Subcutaneous adipose tissue (tissue), 4 donors: ENCODE data around the gene CNPY3. TPM values are rescaled to one million over a fixed set of nuclear protein-coding genes. Genes with fewer than 3 reads are reported as not detected.

Experiments used
- CTCF ChIP-seq: fragments of 450-650 bp; IDR thresholded peaks from one replicate; pipeline ENCODE4 v1.5.1; 2016; ENCODE audit warnings: low read depth, mild to moderate bottlenecking, control low read depth, antibody characterized with exemption, moderate library complexity
- total RNA-seq, 4 donors: library from RNA; depleted of rRNA; stranded (reverse); fragments of >200 nt; gene quantifications; one replicate each; pipeline ENCODE4 v1.1.0, GENCODE V29; 2016

CNPY3 gene
- total RNA-seq, 4 donors from 2014 or later: 15.0 to 48.3 (median 26.1) TPM

GRCh38 chr6:42915732-42916131 is 13.5 kb upstream of the CNPY3 start, which contains the start of gene PTCRA:
TSS of gene PTCRA (plus strand) at chr6:42916053. CDS start at chr6:42916070, 17 bp downstream.
- no peak for TF ChIP-seq CTCF

GRCh38 chr6:42916288-42916687 is 13.0 kb upstream of the CNPY3 start:
- TF ChIP-seq CTCF: no peak

- no peak for TF ChIP-seq CTCF
Observed at GRCh38 chr6:42921801-42922200, 7.5 kb upstream of the CNPY3 start.

GRCh38 chr6:42923666-42924065 is 5.6 kb upstream of the CNPY3 start:
- TF ChIP-seq CTCF: no peak

GRCh38 chr6:42925248-42925857 is 3.9 kb upstream of the CNPY3 start:
- TF ChIP-seq CTCF: no peak

GRCh38 chr6:42929821-42930360 is 611 bp downstream of the CNPY3 start:
- no peak for TF ChIP-seq CTCF

- TF ChIP-seq CTCF: no peak
Observed at GRCh38 chr6:42932412-42932811, 3.1 kb downstream of the CNPY3 start.
